ENCODE results near the gene SDK2.

The SDK2 gene

GRCh38 chr17:73635101-73635817, 9.0 kb downstream of the SDK2 start:
- no peak for DNase-seq (ENCODE audit: low read depth in 2 of 3, low spot score in 2 of 3)

- DNase-seq (ENCODE audit: low read depth in 2 of 3, low spot score in 2 of 3): no peak
Measured at GRCh38 chr17:73634629-73635028, 9.6 kb downstream of the SDK2 start.

GRCh38 chr17:73633736-73634135, 10.5 kb downstream of the SDK2 start:
- DNase-seq (ENCODE audit: low read depth in 2 of 3, low spot score in 2 of 3): no peak

GRCh38 chr17:73632513-73632912, 11.7 kb downstream of the SDK2 start:
- DNase-seq (ENCODE audit: low read depth in 2 of 3, low spot score in 2 of 3): no peak

- DNase-seq (ENCODE audit: low read depth in 2 of 3, low spot score in 2 of 3): no peak
Measured at GRCh38 chr17:73630965-73631595, 13.2 kb downstream of the SDK2 start.

- DNase-seq (ENCODE audit: low read depth in 2 of 3, low spot score in 2 of 3): no peak
Measured at GRCh38 chr17:73630531-73630930, 13.7 kb downstream of the SDK2 start.

GRCh38 chr17:73628642-73629552, 15.3 kb downstream of the SDK2 start:
- no peak for DNase-seq (ENCODE audit: low read depth in 2 of 3, low spot score in 2 of 3)

GRCh38 chr17:73625991-73626673, 18.1 kb downstream of the SDK2 start:
- DNase-seq (ENCODE audit: low read depth in 2 of 3, low spot score in 2 of 3): no peak

GRCh38 chr17:73625006-73625405, 19.2 kb downstream of the SDK2 start:
- no peak for DNase-seq (ENCODE audit: low read depth in 2 of 3, low spot score in 2 of 3)

GRCh38 chr17:73624496-73624988, 19.7 kb downstream of the SDK2 start:
- DNase-seq (ENCODE audit: low read depth in 2 of 3, low spot score in 2 of 3): no peak

- DNase-seq (ENCODE audit: low read depth in 2 of 3, low spot score in 2 of 3): no peak
Measured at GRCh38 chr17:73623818-73624217, 20.4 kb downstream of the SDK2 start.

GRCh38 chr17:73623247-73623646, 21.0 kb downstream of the SDK2 start:
- no peak for DNase-seq (ENCODE audit: low read depth in 2 of 3, low spot score in 2 of 3)

- DNase-seq (ENCODE audit: low read depth in 2 of 3, low spot score in 2 of 3): no peak
Measured at GRCh38 chr17:73622381-73622780, 21.9 kb downstream of the SDK2 start.

- DNase-seq (ENCODE audit: low read depth in 2 of 3, low spot score in 2 of 3): no peak
Measured at GRCh38 chr17:73621685-73622084, 22.6 kb downstream of the SDK2 start.

GRCh38 chr17:73620414-73620813, 23.8 kb downstream of the SDK2 start:
- no peak for DNase-seq (ENCODE audit: low read depth in 2 of 3, low spot score in 2 of 3)

GRCh38 chr17:73617501-73617900, 26.7 kb downstream of the SDK2 start:
- no peak for DNase-seq (ENCODE audit: low read depth in 2 of 3, low spot score in 2 of 3)

GRCh38 chr17:73616873-73617404, 27.3 kb downstream of the SDK2 start:
- DNase-seq (ENCODE audit: low read depth in 2 of 3, low spot score in 2 of 3): no peak

GRCh38 chr17:73616120-73616872, 27.9 kb downstream of the SDK2 start:
- DNase-seq (ENCODE audit: low read depth in 2 of 3, low spot score in 2 of 3): no peak

- DNase-seq (ENCODE audit: low read depth in 2 of 3, low spot score in 2 of 3): no peak
Measured at GRCh38 chr17:73614256-73614655, 30.0 kb downstream of the SDK2 start.

Measured in activated CD8-positive, alpha-beta memory T cell treated with anti-CD3 and anti-CD28 coated beads for 48 hours (primary cell).